Activated gamma-delta T cell (primary cell): ENCODE measurements around the gene ZNF500.
A peak's percentile ranks its signal among the peaks of the same experiment; 100 is the strongest.

Experiments used
- DNase-seq: peaks from one replicate; lab custom pipeline; 2025; lab: John Stamatoyannopoulos, UW

The ZNF500 gene

DNA sequence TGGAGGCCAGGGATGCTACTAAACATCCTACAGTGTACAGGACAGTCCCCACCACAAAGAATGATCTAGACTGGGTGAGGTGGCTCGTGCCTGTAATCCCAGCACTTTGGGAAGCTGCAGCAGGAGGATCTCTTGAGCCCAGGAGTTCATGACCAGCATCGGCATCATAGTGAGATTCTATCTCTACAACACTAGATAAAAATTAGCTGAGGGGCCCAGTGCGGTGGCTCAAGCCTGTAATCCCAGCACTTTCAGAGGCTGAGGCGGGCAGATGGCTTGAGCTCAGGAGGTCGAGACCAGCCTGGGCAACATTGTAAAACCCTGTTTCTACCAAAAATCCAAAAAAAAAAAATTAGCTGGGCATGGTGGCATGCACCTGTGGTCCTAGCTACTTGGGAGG, 5.4 kb upstream of the ZNF500 start:
- no peak for DNase-seq

DNA sequence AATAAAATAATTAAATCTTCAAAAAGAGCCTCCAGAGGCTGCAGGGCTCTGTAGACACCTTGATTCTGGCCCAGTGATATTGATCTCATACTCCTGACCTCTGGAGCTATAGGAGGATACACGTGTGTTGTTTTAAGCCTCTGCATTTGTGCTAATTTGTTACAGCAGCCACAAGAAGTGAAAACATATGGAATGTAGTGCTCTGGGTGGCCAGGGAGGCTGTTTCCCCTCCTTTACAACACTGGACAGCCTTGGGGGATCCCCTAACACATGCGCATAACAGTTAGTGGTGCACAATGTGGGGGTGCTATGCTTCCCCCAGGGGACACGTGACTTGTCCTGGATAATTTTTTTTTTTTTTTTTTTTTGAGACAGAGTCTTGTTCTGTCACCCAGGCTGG, 4.7 kb upstream of the ZNF500 start:
- DNase-seq, result no peak

GRCh38 chr16:4769306-4769638, 2.3 kb upstream of the ZNF500 start:
- no peak for DNase-seq

DNA sequence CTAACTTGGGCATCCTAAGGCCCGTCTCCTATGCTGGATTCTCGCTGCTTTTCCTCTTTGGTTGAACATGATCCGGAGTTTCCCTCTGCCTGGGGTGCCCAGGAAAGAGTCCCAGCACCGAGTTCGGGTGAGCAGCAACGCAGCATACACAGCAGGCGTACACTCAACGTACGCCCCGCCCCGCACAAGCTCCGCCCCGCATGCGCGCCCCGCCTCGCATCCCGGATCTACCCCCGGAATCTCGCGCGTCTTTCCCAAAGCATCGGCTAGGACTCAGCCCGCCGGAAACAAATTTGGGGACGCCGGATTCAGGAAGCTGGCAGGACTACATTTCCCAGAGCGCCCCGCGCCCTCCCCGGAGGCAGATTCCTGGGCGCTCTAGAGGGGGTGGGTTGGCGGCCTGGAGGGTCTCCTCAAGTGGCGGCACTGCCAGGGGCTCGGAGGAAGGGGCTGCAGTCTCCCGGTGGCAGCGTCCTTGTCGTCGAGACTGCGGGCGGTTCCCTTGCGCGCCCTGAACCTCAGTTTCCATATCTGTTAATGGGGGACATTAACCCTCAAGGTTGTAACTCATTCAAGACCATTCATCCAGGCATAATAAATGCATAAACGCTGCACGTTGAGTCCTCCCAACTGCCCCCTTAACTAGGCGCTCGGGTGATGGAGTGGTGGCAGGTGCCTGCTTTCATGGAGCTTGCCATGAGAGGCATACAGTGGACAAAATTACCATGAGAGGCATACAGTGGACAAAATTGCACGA, 1.8 kb upstream of the ZNF500 start:
- DNase-seq, result peak; percentile 63

- no peak for DNase-seq
These were observed 1.0 kb upstream of the ZNF500 start for GRCh38 chr16:4767872-4768548.

GRCh38 chr16:4765511-4766474, 1.2 kb downstream of the ZNF500 start:
- no peak for DNase-seq

DNA sequence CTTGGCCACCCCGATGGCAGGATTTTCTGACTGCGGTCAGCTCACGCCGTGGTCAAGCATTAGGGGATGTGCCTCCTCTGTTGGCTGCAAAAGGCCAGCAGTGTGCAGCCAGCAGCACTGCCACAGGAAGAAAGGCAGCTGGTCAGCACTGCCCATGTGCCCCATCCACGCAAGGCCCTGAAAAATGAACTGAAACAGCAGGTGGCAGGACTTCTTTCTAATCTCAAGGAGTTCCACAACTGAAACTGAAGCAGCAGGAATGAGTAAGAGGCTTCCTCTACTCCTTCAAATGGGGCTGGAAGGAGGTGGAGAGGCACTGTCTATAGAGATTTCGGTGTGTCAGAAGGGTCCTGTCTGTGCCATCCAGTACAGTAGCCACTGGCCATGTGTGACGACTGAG, 3.2 kb downstream of the ZNF500 start:
- no peak for DNase-seq

- DNase-seq, result no peak
These were observed 4.8 kb downstream of the ZNF500 start for GRCh38 chr16:4762205-4762604.

DNA sequence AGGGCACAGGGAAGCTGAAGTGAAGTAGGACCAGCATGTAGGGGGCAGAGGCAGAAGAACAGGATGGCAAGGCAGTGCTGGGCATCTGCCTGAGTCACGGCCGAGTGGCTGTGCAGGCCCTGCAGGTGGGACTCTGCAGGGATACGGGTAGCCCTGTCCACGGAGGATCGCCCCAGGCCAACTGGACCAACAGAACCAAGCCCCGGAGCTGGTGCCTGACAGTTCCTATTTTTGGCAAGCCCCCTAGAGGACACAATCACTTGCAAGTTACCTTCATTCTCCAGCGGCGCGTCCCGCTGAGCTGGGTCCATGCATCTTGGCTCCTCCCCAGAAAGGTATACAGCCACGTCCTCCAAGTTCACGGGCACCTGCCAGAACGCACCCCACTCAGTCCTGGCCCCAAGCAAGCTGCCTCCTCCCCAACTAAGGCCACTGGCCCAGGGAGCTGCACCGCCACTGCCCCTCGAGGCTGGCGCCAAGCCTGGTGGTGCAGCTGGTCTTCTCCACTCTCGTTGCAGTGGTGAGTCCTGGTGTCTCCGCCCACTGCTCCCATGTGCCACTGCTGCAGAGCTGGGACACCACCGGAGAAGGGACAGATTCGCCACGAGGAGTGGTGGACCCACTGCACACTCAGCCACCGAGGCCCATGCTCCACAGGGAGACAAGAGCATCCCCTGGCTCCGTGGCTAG, 6.6 kb downstream of the ZNF500 start:
- no peak for DNase-seq

DNA sequence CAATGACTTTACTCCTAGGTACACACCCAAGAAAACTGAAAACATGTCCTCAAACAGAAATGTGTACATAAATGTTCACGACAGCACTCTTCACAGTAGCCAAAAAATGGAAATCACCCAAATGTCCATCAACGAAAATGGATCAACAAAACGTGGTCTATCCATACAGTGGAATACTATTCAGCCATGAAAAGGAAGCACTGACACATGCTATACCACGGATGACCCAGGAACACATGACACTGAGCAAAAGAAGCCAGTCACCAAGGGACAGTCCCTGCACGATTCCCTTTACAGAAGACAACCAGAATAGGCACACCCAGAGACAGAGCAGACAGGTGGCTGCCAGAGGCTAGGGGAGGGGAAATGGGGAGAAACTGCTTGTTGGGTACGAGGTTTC, 11.3 kb downstream of the ZNF500 start:
- DNase-seq, result no peak

DNA sequence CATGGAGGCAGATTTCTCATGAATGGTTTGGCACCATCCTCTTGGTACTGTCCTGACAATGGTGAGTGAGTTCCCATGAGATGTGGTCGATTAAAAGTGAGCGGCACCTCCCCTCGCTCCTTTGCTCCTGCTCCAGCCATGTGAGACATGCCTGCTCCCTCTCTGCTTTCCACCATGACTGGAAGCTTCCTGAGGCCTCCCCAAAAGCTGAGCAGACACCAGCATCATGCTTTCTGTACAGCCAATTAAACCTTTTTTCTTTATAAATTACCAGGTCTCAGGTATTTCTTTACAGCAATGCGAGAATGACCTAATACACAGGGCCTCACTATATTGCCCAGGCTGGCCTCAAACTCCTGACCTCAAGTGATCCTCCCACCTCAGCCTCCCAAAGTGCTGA, 12.1 kb downstream of the ZNF500 start:
- no peak for DNase-seq

- DNase-seq, result no peak
These were observed 13.7 kb downstream of the ZNF500 start for GRCh38 chr16:4753227-4753626.

DNA sequence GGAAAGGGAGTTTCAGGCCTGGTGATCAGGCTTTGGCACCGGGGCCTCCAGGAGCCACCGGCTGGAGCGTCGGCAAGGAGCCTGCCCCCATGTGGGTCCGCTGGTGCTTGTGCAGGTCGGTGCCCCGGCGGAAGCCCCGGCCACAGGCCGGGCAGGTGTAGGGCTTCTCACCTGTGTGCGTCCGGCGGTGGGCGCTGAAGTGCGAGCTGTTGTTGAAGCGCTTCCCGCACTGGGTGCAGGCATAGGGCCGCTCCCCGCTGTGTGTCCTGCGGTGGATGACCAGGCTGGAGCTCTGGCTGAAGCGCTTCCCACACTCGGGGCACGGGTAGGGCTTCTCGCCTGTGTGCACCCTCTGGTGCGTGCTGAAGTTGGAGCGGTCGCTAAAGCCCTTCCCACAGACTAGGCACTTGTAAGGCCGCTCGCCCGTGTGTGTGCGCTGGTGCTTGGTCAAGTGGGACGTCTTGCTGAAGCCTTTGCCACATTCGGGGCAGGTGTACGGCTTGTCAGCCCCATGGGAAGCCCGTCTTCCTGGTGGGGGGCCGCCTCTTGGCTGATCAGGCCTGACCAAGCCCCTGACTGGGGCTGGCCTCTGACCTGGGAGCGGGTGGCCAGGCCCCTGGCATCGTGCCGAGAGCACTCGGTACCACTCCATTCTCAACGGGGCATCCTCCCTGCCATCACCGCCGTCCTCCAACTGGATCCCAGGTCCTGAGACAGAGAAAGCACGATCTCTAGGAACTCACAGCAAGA, 14.4 kb downstream of the ZNF500 start:
- no peak for DNase-seq

DNA sequence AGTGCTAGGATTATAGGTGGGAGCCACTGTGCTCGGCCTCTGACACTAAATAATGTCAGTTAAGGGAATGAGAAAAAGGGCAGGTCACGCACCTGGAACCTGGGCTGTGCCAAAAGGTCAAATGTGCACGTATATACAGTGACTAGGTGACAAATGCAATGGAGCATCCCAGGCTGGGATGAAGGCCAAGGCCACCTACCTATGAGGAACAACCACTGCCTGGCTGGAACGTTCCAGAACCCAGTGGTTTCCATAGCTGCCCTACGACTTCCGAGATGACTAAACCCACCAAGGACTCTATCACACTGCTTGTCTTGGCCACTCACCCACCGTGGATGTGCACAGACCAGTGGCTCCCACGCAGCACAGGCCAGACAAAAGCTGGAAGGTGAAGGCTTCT, 16.1 kb downstream of the ZNF500 start:
- no peak for DNase-seq

GRCh38 chr16:4749700-4750257, 17.2 kb downstream of the ZNF500 start:
- DNase-seq, result no peak

DNA sequence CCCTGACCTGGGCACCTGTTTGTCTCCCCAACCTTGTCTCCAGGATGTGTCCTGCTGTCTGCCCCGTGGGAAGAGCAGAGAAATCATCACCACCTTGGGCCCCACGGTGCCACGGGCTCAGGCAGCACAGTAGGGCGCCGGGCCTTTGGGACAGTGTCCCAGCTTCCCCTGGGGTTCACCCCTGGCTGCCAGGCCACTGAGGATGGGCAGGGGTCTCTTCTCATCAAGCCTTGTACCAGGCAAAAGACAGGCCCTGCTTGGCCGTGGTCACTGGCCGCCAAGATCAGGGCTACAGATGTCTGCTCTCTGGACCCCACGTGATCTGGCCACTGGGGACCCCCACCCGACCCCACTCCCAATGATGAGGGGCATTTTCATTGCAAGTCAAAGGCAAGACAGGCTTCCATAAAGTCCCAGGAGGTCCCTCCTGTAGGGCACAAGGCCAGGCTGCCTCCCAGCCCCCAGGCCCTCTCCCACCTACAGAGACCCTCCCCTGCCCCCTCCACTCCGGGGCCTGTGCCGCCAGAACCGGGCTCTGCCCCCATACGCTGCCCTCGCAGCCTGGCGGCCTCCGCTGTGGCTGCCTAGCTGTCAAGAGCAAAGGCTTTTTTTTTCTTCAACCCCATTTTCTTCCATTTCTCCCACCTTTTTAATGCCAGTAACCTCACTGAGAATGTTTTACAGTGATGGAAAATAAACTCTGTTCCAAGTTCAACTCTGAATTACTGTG, 18.1 kb downstream of the ZNF500 start:
- DNase-seq, result no peak

- DNase-seq, result no peak
These were observed 18.9 kb downstream of the ZNF500 start for GRCh38 chr16:4747906-4748681.

DNA sequence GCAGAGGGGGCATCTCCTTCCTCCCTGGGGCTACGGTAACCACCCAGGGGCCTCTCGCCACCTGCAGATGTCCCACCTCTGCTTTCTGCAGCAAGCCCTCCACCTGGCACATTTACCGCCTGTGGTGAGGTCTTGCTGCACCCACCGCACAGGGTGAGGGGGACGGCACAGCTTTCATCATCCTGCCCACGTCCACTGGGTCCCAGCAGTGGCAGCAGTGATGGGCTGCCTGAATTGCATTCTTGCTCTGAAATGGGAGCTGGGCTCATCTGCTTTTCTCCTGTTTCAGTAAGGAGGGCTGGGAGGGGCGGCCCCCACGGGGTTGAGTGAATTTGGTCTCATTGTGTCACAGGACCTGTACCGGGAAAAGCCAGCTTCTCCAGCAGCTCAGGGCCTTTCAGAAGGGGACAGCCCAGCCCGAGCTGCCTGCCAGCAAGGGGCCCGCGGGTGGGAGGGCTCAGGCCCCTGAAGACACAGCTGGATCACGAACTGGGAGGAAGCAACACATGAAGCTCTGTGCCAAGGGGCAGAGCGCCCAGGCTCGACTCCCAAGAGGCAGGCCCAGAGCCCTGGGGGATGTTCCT, 19.9 kb downstream of the ZNF500 start:
- no peak for DNase-seq

DNA sequence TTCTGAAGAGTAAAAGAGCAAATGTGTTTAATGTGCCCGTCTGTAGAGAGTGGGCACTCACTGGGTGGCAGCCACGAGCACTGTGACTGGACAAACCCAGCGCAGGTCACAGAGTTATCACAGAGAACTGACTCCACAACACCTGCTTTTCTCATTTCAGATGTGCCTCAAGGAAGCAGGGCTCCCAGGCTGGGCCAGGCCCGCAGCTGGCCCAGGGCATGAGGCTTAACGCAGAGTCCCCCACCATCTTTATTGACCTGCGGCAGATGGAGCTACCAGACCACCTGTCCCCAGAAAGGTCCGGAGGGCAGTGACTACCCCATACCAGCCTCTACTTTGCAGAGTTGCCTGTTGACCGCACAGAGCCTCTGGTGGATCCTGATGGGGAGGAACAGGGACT, 20.7 kb downstream of the ZNF500 start:
- no peak for DNase-seq
